Kidney capillary endothelial cell (primary cell): ENCODE results near the gene BOC.
"Not testable (repeated sequence)": the region's sequence is repeated elsewhere in the genome, so short reads cannot be mapped to it uniquely, and the experiment has no call there.

Source experiments
- DNase-seq: peaks from one replicate; pipeline ENCODE4 v3.0.0-alpha.2; 2018; ENCODE audit warnings: low spot score

The BOC gene, protein sequence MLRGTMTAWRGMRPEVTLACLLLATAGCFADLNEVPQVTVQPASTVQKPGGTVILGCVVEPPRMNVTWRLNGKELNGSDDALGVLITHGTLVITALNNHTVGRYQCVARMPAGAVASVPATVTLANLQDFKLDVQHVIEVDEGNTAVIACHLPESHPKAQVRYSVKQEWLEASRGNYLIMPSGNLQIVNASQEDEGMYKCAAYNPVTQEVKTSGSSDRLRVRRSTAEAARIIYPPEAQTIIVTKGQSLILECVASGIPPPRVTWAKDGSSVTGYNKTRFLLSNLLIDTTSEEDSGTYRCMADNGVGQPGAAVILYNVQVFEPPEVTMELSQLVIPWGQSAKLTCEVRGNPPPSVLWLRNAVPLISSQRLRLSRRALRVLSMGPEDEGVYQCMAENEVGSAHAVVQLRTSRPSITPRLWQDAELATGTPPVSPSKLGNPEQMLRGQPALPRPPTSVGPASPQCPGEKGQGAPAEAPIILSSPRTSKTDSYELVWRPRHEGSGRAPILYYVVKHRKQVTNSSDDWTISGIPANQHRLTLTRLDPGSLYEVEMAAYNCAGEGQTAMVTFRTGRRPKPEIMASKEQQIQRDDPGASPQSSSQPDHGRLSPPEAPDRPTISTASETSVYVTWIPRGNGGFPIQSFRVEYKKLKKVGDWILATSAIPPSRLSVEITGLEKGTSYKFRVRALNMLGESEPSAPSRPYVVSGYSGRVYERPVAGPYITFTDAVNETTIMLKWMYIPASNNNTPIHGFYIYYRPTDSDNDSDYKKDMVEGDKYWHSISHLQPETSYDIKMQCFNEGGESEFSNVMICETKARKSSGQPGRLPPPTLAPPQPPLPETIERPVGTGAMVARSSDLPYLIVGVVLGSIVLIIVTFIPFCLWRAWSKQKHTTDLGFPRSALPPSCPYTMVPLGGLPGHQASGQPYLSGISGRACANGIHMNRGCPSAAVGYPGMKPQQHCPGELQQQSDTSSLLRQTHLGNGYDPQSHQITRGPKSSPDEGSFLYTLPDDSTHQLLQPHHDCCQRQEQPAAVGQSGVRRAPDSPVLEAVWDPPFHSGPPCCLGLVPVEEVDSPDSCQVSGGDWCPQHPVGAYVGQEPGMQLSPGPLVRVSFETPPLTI

DNA sequence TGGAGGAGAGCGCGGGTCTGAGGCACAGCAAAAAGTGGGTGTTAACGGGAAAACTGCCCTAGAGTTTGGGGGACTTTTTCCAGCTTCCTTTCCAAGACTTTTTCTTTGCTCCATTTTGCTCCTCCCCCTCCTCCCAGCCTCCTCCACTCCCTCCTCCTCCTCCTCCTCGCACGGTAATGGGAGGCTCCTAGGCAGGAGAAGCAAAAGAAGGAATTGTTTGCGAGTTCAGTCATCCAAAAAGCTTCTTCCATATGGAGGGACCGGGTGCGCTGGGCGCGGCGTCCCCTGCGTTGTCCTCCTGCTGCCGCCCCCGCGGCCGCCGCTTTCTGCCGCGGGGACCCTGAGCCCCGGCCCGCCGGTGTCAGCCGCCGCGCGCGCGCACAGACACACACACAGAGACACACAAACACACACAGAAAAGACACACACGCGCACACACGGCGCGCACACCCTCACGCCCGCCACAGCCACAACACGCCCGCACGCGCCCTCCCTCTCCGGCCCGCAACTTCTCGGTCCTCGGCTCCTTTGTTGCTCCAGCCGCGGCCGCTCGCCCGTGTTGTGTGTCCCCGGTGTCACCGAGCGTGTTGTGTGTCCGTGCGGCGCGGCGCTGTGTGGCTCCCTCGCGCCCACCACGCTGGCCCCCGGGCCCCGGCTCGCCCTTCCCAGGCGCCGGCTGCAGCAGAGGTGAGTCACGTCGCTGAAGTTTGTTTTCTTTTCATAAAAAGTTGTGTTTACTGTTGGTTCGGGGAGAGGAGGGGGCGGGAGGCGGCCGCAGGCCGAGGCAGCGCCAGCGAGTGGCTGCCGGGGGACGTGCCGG, at the start of gene BOC:
Gene BOC, plus strand, starts transcription at position 228 of the 820 bp plus-strand sequence. CDS start 38,246 bp downstream, outside the sequence.
- DNase-seq = peak; percentile 53

DNA sequence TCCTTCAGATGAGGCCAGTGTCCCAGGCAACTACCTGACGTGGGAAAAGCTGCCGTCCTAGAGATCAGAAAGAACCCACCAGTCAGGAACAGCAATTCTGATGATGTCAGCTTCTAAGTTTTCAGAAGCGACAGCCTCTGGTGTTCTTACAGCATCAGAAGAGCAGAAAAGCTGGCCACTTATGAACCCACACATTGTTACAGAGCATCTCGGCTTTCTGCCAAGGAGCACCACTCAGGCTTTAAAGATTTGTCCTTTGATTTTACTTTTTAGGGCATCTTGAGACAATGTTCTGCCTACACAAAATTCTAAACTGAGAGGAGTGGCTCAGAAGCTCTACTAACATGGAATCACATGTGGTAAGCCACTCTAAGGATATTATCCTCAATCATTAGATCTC, 49.7 kb upstream of the BOC start:
- no peak for DNase-seq

DNA sequence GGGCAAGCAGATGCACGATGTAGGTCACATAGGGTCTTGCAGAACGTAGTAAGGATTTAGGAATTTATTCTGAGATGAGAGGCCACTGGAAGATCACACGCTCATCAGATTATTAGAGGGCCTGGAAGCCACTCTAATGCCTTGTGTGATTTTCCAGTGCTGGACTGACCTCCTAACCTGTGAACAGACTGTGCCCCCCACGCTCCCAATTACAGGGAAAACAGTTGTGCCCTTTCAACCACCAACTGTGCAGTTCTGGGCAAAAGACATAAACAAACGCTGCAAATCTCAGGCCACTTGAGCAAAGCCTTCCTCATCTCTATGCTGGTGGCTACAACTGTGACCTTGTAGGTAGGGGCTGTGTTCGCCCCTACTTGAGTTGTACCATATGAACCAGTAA, 48.2 kb upstream of the BOC start:
- DNase-seq = no peak

DNA sequence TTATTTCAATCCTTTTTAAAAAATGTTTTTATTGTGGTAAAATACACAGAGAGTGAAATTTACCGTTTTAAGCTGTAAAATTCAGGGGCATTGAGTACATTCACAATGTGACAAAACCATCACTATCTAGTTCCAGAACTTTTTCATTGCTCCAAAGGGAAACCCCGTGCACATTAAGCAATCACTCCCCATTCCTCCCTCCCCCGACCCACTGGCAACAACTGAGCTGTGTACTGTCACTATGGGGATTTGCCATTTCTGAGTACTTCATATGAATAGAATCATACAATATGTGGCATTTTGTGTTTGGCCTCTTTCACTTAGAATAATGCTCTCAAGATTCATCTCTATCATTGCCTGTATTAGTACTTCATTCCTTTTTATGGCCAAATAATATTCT, 45.5 kb upstream of the BOC start:
- DNase-seq = no peak

DNA sequence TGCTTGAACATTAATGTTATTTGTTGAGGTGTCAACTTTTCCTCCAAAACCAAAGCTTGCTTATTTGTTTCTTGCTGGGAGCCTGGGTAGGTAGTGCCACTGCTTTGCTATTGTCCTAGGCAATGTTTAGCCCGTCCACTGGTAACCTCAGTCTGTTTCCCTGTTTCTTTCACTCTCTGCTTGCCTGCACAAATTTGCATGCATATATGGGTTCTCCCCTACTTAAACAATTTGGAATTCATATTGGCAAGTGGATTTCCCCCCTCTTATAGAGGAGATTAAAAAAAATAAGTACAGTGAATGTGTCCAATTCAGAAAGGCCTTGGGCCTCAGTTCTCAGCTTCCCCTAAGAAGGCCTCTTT, 45.0 kb upstream of the BOC start:
- DNase-seq = no peak

DNA sequence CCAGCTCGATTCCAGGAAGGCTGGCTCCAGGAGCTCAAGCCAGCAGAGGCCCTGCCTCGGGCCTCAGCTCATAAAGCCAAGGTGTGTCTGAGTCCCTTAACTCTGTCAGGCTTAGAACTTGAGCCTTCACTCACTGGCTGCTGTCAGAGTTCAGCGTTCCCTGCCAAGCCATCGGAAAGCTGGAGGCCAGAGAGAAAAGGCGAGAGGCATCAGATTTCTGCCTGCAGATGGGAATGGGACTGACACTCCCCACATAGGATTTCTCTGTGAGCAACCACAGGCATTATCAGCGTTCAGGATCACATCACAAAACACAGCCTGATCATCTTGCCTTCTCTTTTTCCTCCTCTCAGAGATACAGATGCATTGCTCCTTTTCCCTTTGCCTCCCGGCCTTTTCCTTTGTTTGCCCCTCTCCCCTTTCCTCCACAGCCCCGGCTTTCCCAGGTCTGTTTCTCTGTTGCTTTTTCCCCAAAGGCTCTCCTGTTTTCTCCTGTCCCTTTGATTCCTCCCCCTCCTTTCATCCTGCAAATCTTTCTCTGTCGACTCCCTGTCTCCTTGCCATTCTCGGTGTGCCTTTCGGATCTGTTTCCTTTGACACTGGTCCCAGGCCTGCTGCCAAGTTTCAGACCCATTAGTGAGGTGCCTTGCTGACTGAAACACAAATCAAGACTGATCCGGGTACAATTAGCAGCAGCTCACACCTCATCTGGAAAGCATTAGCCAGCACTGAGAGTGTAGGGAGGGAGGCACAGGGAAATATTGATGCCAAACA, 44.5 kb upstream of the BOC start:
- DNase-seq = no peak

DNA sequence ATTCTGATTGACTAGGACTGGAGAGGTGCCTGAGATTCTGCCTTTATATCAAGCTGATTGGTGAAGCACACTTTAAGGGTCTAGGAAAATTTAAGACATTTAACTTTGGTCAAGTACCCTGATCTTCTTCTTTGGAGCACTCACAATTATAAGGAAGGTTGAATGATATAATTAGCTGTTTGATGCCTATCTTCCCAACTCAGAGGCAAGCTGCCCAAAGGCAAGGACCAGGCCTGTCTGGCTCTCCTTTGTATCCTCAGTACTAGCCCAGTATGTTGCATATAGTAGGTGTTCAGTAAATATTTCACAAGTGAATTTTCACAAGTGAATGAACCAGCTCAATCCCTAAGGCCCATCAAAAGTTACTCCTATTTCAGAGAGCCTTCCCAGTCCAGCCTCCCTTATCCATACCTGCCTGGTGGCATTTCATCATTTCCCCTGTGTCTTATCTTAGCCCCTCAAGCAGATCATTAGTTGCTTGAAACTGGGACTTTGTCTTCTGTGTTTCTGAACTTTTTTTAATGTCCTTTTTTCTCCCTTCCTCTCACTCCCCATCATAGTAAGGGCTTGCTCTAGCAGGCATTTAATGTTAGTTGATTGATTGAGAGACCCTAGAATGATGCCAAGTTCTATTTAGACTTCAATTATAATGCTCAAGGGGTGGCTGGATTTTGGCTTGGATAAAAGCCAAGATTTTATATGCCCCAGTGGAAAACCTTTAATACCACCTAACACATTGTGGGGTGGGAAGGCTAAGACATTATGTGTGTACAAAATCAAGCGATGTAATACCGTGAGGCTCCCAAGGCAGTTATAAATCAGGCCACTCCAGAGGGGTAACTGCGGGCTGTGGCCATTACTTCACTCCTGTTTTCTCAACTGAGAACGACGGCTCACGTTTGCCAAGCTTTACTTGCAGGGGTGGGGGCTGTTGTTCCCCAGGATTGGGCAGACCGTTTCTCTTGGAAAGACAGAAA, 43.2 kb upstream of the BOC start:
- no peak for DNase-seq

DNA sequence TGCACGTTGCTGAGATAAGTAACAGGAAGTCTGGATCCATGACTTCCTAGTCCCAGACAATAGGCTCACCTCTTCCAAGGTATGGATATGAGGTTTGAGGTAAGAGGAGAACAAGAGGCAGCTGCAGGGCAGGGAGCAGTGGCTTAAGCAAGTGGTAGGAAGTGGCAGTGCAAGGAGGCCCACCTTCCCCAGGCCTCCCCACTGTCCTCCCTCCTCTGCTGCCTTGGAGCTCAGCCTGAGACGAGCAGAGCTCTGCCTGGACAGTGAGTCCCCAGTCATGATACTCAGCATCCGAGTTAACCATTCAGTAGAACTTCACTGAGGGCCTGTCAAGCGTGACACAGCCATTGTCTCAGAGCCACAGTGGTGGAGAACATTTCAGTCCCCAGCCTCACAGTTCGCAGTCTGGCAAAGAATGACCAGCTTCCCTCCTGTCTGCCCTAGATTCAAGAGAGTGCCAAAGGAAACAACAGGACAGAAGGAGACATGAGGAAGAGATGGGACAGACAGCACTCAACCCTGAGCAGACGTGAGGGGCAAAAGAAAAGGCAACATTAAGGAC, 41.4 kb upstream of the BOC start:
- DNase-seq = no peak

DNA sequence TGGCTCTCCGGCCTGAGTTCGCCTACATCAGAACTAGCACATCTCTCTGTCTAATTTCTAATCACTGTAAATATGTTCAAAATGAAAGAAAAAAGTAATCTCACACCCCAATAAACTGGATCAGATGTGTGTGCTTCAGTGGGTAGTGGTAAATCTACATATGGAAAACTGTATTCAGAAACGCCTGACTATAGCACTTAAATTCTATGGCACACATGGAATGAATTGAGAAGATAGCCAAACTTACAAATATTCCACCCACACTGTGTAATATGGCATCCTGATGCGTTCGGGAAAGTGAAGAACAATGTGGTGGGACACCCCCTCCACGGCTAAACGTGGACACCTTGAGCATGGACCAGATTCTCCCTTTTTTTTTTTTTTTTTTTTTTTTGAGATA, 40.6 kb upstream of the BOC start:
- DNase-seq = no peak

DNA sequence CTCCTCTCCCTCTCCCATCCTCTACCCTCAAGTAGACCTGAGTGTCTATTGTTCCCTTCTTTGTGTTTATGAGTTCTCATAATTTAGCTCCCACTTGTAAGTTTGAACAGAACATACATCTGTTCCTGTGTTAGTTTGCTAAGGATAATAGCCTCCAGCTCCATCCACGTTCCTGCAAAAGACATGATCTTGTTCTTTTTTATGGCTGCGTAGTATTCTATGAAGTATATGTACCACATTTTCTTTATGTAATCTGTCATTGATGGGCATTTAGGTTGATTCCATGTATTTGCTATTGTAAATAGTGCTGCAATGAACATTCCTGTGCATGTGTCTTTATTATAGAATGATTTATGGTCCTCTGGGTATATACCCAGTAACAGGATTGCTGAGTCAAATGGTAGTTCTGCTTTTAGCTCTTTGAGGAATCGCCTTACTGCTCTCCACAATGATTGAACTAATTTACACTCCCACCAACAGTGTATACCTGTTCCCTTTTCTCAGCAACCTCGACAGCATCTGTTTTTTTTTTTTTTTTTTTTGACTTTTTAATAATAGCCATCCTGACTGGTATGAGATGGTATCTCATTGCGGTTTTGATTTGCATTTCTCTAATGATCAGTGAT, 39.6 kb upstream of the BOC start:
- not testable (repeated sequence) for DNase-seq

DNA sequence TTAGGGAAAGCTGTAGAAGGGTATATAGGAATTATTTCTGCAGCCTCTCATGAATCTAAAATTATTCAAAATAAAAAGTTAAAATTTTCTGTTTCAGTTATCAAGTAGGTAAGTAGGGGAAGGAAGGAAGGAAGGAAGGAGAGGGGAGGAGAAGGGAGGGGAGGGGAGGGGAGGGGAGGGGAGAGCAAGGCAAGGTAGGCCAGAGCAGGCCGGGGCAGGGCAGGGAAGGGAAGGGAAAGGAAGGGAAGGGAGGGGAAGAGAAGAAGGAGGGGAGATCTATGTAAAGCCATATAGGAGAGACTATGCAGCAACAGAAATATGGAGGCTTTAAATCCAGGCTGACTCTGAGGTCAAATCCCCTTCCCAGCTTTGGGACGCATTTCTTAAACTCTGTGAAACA, 38.3 kb upstream of the BOC start:
- no peak for DNase-seq

DNA sequence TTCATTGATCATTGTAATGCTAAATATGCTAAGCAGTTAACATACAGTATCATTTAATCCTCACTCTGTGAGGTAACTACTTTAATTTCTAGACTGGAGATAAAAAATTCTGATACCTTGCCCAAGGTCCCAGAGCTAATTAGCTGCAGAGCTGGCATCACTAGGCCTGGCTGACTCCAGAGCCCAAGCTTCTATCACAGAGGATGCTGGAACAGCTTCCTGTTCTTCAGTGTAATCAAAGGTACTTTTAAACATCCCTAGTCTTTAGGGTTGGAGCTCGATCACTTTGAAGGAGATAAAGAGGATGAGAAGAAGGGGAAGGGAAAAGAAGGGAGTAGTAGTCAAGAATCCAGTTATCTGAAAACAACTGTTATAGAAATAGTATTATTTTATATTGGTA, 37.1 kb upstream of the BOC start:
- DNase-seq = no peak

DNA sequence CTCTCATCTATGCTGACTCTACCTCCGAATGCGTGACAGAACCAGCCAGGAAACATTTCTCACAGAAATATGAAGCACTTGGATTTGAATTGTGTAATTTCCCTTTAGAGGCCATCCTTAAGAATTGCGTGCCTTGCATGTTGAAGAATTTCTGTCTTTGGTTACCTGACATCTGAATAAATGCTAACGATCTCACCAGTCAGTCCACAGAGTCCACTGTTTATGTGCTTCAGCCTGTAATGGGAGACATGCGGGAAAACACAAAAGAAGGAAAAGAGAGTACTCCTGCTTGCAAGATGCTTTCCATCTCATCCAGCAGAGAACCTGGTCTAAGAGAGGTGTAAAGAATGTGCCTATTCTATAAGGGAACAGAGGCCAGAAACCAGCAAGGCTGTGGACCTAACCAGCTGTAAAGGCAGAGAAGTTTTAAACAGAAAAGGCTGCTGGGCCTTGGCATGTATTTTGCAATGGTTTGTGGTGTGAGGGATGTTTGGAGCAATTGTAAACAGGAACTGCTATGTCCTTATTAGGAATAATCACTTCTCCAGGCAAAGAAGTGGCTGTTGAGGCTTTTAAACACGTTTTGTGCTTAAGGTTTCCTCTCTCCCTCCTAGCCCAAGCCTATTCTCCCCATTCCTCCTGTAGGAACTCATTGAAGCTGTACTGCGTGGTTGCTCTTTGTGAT, 36.4 kb upstream of the BOC start:
- no peak for DNase-seq

DNA sequence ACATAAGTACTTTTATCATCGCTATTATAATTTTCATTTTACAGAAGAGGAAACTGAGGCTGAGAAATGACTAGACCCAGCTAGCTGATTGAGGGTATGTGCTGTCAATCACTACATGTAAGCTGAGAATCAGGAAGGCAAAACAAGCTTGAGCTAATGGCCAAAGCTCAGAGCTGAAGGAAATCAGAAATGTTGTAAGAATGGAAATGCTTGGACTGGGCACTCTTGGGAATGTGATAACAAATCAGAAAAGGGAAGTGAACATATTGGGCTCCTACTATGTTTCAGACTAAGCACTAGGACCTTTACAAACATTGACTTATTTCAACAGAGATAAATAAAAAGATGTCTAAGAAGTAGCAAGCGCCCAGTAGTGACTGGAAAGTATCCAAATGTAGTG, 33.8 kb upstream of the BOC start:
- no peak for DNase-seq

DNA sequence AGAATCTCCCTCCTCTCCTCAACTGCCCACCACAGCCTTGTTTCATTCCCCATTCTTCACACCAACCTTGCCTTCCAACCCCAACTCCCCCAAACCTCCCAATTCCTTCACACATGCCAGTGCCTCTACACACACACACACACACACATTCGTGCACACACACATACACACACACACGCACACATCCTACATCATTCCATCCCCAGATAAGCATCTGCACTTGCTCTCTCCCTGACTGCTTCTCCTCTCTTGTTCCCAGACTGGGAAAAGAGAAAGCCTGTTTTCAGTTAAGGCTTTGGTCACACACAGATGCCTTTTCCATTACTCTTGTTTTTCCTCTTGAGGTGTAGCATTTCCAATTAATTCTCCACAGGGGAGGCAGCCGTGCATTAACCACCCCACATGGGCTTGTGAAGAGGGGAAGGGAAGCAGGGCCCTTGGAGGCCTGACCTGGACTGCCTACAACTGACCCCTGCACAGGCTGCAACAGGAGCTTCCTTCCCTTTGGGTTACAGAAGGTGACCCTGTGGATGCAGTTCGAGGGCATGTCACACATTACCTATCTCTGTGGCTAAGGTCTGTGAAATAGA, 32.0 kb upstream of the BOC start:
- DNase-seq = no peak

DNA sequence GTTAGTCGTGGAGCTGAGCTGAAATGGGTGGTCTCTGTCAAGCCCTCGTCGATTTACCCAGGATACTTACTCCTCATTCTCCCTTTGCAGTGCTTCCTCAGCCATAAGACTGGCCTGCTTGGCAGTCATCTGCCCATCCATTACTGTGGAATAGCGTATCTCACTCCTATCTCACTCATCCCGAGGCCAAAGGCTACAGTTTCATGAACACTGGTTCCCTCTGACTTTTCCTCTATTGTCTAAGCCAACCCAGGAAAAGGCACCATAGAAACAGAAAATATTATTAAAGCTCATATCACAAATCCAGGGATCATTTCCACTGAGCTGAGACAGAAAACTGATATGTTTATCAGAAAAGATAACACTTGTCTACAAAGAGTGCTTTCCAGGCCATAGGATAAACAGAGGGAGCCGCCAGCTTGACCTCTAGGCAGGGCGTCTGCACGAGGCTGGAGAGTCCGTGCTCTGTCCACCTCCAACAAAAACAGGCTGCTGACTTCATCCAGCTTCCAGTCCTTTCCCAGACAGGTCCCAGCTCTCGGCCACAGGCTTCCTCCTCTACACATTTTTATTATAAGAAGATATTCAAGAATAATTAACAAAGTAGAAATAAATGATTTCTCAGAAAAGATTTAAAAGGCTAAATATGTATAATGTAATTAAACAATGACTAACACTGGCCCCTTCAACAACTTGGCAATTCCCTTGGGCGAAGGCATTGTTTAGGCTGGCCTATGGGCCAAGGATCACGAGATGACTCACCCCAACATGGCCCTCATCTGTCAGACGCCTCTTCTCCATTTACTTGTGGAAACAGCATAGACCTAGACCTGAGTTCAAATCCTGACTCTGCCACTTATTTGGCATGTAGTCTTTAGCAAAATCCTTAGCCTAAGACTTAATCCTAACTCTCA, 27.4 kb upstream of the BOC start:
- DNase-seq = no peak

DNA sequence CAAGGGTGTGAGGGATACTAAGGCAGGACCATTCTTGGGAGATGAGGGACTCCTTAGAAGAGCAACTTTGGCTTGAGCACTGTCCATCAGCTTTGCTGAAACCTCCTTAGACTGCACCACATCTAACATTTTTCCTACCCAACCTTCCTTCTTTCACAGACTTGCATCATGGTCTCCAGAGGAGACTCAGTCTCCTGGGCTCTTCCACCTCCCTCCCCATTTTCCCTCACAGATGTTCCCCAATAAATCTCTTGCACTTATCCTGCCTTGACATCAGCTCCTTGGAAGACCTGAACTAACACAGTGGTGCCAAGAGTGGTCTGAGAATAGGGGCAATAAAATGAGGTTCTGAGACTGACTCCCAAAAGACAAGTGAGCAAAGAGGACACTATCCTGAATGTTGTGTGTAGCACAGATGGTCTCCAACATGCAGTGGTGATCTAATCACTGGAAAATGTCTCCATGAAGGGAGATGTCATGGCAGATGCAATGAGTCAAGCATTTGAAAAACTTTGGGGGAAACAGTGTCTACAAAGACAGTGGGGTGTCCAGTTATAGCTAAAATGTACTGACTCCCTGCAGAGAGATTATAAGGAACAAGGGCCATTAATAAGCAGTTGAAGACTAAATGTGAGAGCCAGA, 26.0 kb upstream of the BOC start:
- DNase-seq = no peak
